ENCODE results near the gene PARP8.

GRCh38 chr5:50813691-50814090, 147.3 kb downstream of the PARP8 start:
- TF ChIP-seq CTCF (conservative IDR thresholded peaks at IDR 0.05; ENCODE audit: low read length) (no peak), EZH2phosphoT487 (IDR thresholded peaks at IDR 0.05; ENCODE audit: borderline replicate concordance, low read depth, low read length) (no peak)

Data from OCI-LY7 (cell line).